HG02642 (cell line): ENCODE measurements around the gene CDNF.

Experiments used
- ATAC-seq: cut with Tn5 transposase; IDR thresholded peaks from one replicate; pipeline ENCODE4 v1.9.1; 2021; ENCODE audit warnings: mild to moderate bottlenecking; ENCODE audit not compliant: unreplicated experiment, poor library complexity

CDNF gene

GRCh38 chr10:14801723-14802122, 36.1 kb downstream of the CDNF start:
- no peak for ATAC-seq

GRCh38 chr10:14800397-14800796, 37.4 kb downstream of the CDNF start:
- ATAC-seq, result no peak

- no peak for ATAC-seq
Observed at GRCh38 chr10:14798636-14799035, 39.2 kb downstream of the CDNF start.

GRCh38 chr10:14787938-14788337, 49.9 kb downstream of the CDNF start:
- ATAC-seq, result no peak

DNA sequence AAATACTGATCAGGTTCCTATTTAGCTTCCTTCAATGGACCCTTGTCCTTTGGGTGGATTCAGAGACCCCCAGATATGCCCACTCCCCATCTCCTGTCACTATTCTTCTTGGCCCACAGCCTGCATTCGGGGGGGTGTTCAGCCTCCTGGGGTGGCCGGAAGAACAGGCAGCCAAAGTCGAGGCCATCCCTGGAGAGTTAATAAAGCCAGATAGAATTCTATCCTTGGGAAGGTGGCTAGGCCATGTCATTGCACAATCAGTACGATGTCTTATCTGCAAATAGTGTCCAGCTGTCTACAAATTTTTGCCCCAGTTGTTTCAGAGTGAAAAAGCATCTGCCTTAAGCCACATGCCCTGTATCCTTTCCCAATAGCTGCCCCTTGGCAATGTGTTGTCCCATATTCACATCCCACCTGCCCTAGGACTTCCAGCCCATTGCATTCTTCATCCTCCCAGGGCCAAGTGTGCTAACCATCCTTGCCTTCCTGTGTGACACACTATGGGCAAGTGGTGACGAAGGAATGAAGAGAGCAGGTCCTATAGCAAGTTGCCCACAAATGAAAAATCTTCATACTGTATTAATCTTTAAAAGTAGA, 53.3 kb downstream of the CDNF start:
- no peak for ATAC-seq

- no peak for ATAC-seq
Observed at GRCh38 chr10:14782691-14783363, 55.0 kb downstream of the CDNF start.

GRCh38 chr10:14781763-14782162, 56.1 kb downstream of the CDNF start:
- ATAC-seq, result no peak

DNA sequence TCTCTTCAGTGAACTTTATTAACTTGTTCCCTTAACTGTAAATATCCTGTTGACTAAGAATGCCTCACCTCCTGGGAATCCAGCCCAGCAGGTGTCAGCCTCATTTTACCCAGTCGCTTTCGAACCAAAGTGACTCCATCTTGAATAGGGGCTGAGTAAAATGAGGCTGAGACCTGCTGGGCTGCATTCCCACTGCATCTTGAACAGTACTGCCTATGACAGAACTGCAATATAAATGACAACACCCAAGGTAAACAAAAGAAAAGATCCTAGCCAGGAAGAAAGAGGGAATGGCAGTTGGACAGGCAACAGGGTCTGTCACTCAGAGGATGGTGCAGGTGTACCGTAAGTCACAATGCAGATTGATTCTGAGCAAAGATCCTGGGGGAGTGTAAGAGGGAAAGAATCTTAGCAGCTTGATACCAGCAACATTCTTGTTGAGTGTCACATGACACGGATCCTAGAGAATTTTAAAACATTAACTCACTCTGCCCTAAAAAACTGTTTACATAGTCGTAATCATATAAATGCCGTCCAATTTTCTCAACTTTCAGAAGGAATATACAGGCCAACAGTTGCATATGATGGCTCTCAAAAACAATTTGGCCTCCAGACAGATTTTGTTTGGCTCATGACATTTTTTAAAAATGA, 58.7 kb downstream of the CDNF start:
- ATAC-seq, result no peak

DNA sequence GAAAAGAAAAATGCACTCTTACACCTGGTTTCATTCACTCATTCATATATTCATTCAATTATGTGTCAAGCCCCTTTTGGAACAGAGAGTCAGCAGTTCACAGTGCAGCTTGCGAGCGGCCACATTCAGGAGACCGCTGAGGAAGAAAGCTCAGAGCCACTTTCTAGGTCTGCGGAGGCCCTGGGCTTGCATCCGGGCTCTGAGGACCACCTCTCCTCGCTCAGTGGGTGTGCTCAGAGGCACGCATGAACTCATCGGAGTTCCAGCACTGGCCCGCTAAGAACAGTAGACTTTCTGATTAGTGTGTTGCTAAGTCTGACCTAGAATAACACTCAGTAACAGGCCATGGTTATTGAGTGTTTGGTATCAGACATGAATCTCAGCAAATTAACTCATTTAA, 61.3 kb downstream of the CDNF start:
- ATAC-seq, result no peak

- no peak for ATAC-seq
Observed at GRCh38 chr10:14775656-14776055, 62.2 kb downstream of the CDNF start.

GRCh38 chr10:14774797-14775196, 63.0 kb downstream of the CDNF start, which contains the start of gene FAM107B:
Gene FAM107B, minus strand, starts transcription at chr10:14774897. Its CDS starts 234 bp downstream, at chr10:14774663.
- no peak for ATAC-seq

DNA sequence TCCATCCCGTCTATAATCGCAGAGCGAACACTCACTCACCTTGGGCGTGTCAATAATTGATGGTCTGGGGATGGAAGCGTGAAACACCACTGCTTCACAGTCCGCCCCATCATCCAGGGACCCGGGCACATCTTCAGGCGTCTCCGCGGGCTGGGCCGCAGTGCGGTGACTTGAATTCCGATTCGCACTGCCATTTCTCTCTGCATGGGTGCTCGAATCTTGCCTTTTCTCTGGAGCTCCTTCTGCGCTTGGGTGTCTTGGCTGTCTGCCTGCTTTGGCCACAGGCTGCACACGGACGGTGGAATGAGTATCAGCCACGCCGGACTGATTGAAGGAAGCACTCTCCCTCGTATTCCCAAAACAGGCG, 63.6 kb downstream of the CDNF start:
- no peak for ATAC-seq

GRCh38 chr10:14773551-14774213, 64.2 kb downstream of the CDNF start:
- no peak for ATAC-seq

DNA sequence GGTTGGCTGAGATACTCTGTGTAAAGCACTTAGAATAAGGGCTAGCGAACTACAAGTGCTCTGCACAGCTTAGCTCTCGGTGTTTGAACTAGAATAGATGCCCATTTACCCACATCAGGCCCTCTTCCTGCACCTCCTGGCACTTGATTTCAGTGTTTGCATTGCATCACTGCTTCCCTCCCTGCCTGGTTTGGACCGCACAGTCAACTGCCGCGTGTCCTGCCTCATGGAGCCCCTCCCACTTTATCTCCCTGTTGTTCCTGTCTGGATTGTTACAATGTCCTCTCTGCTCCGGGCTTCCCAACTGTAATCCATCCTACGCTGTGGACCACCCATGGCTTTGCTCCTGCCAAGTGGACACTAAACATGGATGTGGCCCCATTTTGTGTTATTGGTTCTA, 65.4 kb downstream of the CDNF start:
- ATAC-seq, result no peak

- ATAC-seq, result no peak
Observed at GRCh38 chr10:14770927-14771326, 66.9 kb downstream of the CDNF start.
